Endothelial cell (in vitro differentiated cells): ENCODE measurements around the gene UFM1. TPM values are rescaled to one million over a fixed set of nuclear protein-coding genes. Genes with fewer than 3 reads are reported as not detected.

Experiments used
- DNase-seq: peaks from one replicate; pipeline ENCODE4 v3.0.0; 2021; ENCODE audit warnings: low spot score
- H3K27ac Mint-ChIP-seq: one replicate; pipeline ENCODE4 v1.8.0; 2021; ENCODE audit warnings: mixed read lengths, inconsistent platforms; ENCODE audit not compliant: unreplicated experiment
- H3K27me3 Mint-ChIP-seq: one replicate; pipeline ENCODE4 v1.8.0; 2021; ENCODE audit warnings: mild to moderate bottlenecking, moderate library complexity, mixed read lengths, inconsistent platforms; ENCODE audit not compliant: unreplicated experiment
- H3K36me3 Mint-ChIP-seq: one replicate; pipeline ENCODE4 v1.8.0; 2021; ENCODE audit warnings: mild to moderate bottlenecking, low read depth, mixed read lengths, inconsistent platforms; ENCODE audit not compliant: unreplicated experiment
- H3K4me1 Mint-ChIP-seq: one replicate; pipeline ENCODE4 v1.8.0; 2021; ENCODE audit warnings: mild to moderate bottlenecking, mixed read lengths, inconsistent platforms; ENCODE audit not compliant: unreplicated experiment
- H3K4me3 Mint-ChIP-seq: one replicate; pipeline ENCODE4 v1.8.0; 2021; ENCODE audit warnings: mild to moderate bottlenecking, mixed read lengths, inconsistent platforms; ENCODE audit not compliant: unreplicated experiment
- H3K9me3 Mint-ChIP-seq: one replicate; pipeline ENCODE4 v1.8.0; 2021; ENCODE audit warnings: mixed read lengths, inconsistent platforms; ENCODE audit not compliant: unreplicated experiment
- total RNA-seq: library from RNA; stranded (reverse); fragmentation: NEBNext Ultra II Directional; extraction: Animal tissue kit (Norgen Biotek cat#: 25700); gene quantifications from one replicate; pipeline ENCODE4 v1.2.1, GENCODE V29; 2021; ENCODE audit not compliant: unreplicated experiment
- TF ChIP-seq, protein P1 (sequence below): fragments of 200-600 bp; sonication (generic); IDR thresholded peaks from one replicate; pipeline ENCODE4 v1.5.0; 2021; ENCODE audit warnings: antibody characterized with exemption; ENCODE audit not compliant: unreplicated experiment

UFM1 gene
- total RNA-seq, 1 donor from 2014 or later = 44.4 TPM

DNA sequence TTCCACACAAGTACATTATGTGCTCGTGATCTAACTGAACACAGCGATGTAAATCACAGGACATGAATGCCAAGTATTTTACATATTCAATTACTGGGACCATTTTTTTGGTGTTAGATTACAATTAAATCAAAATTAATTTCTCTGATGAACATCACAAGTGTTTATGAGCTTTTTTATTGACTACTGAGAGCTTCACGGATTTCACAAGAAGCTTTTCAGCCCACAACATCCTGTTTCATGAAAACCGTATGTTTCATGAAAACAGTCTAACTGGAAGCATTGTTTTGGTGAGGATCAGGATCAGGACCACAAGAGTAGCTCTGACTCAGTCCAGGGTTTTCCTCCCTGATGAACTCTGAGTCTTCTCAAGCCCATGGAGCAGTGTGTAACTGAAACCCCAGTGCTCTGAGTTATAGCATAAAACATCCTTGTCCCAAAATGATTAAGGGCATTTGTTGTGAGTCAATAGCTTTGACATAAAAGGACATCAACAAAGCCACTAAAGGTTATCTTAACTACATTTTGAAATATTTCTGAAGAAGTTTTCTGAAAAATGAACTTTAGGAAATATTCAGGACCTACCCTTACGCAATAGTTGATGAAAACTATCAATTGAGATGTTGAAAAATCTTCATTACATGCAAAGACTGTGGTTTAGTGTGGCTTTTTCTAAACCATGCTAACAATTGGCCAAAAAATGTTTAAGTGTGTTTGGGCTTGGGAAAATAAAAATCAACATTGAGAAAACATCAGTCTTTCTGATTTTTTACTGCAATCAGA is 49.3 kb downstream of the UFM1 start:
- Mint-ChIP-seq H3K4me3 (no peak overlapping the region), H3K4me1 (no peaks in the 10 kb centered on the region), H3K27ac (no peak overlapping the region), H3K9me3 (no peaks in the 10 kb centered on the region), H3K27me3 (no peaks in the 10 kb centered on the region), H3K36me3 (no peaks in the 10 kb centered on the region)
- no peak for DNase-seq
- TF ChIP-seq, protein P1, sequence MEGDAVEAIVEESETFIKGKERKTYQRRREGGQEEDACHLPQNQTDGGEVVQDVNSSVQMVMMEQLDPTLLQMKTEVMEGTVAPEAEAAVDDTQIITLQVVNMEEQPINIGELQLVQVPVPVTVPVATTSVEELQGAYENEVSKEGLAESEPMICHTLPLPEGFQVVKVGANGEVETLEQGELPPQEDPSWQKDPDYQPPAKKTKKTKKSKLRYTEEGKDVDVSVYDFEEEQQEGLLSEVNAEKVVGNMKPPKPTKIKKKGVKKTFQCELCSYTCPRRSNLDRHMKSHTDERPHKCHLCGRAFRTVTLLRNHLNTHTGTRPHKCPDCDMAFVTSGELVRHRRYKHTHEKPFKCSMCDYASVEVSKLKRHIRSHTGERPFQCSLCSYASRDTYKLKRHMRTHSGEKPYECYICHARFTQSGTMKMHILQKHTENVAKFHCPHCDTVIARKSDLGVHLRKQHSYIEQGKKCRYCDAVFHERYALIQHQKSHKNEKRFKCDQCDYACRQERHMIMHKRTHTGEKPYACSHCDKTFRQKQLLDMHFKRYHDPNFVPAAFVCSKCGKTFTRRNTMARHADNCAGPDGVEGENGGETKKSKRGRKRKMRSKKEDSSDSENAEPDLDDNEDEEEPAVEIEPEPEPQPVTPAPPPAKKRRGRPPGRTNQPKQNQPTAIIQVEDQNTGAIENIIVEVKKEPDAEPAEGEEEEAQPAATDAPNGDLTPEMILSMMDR = no peak

DNA sequence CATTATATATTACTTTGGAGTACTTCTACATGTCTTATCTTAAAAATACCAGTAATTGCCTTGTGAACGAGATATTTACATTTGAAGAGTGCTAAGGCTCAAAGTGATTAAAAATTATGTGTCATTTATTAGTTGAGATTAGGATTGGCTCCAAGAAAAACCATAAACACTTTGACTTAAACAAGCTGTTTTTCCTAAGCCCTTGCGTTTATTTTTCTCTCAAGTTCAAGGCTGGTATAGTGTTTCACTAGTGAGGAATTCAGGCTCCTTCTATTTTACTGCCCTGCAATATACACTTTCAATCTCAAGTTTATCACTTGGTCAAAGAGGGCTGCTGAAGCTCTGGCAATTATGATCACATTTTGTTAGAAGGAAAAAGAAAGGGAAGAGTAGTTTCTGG is 49.9 kb downstream of the UFM1 start:
- no peak overlapping the region for H3K4me3 Mint-ChIP-seq
- no peaks in the 10 kb centered on the region for H3K27me3 Mint-ChIP-seq
- H3K36me3 Mint-ChIP-seq = no peaks in the 10 kb centered on the region
- DNase-seq = no peak
- no peaks in the 10 kb centered on the region for H3K4me1 Mint-ChIP-seq
- no peaks in the 10 kb centered on the region for H3K9me3 Mint-ChIP-seq
- TF ChIP-seq, protein P1 = no peak
- H3K27ac Mint-ChIP-seq = no peak overlapping the region

DNA sequence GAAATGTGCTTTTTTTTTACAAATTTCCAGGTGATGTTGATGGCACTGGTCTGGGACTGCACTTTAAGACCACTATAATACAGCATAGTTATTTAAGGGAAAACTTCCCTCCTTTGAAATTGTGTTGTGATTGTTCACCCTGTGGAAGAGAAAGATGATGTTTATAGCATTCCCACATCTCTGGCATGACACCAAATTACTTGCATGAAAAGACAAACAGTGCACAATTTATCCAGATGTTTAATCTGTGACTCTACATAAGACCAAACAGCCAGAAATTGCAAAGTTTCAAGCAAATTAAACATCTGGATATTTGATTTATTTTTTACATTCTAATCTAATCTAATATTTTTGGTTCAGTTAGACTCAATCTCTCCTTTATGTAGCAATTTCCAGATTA is 51.6 kb downstream of the UFM1 start:
- Mint-ChIP-seq H3K36me3 (no peaks in the 10 kb centered on the region), H3K27ac (no peak overlapping the region), H3K4me1 (no peaks in the 10 kb centered on the region), H3K27me3 (no peaks in the 10 kb centered on the region), H3K4me3 (no peak overlapping the region), H3K9me3 (no peaks in the 10 kb centered on the region)
- TF ChIP-seq, protein P1 = no peak
- no peak for DNase-seq

DNA sequence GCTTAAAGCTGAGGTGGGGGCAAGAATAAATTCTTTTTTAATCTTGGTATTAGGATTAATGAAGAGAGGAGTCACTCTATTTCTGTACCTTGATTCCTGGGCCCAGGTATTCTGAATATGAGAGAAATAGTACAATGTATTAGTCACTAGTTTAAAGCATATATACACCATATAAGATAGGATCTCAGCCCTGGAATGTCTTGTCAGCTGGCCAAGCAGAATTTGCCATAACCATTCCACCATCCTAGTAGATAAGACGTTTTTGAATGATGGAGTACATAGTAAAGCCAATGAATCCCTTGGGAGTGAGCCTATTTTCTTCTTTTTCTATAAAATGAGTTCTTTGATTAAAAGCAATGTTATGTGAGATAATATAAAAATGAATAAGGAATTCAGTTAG is 55.6 kb downstream of the UFM1 start:
- Mint-ChIP-seq H3K27me3 (no peaks in the 10 kb centered on the region), H3K9me3 (no peaks in the 10 kb centered on the region), H3K36me3 (no peaks in the 10 kb centered on the region)

DNA sequence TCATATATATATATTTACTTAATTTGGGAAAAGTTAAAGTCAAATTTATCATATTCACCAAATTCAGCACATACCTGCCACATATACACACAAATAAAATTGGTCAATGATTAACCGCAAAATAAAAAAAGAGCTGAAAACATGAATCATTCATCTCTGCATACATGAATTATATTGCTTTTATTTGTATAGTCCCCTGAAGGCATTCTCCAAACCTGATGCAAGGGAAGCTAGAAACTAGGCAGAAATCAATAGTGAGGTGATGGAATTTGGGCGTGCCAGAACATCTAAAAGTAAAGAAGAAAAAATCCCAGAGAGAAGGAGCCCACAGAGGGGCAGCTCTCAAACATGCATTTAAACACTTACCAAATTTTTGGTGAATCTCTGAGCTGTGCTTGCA is 60.1 kb downstream of the UFM1 start:
- TF ChIP-seq, protein P1 = no peak

More for the DNA sequence above, 55.6 kb downstream of the UFM1 start:
- Mint-ChIP-seq H3K4me3 (no peak overlapping the region), H3K27ac (no peak overlapping the region), H3K4me1 (no peaks in the 10 kb centered on the region)
- no peak for DNase-seq
- TF ChIP-seq, protein P1 = no peak

More for the DNA sequence above, 60.1 kb downstream of the UFM1 start:
- no peak overlapping the region for H3K27ac Mint-ChIP-seq
- H3K9me3 Mint-ChIP-seq = no peaks in the 10 kb centered on the region
- H3K27me3 Mint-ChIP-seq = no peaks in the 10 kb centered on the region
- H3K4me1 Mint-ChIP-seq = no peaks in the 10 kb centered on the region
- DNase-seq = no peak
- no peaks in the 10 kb centered on the region for H3K36me3 Mint-ChIP-seq
- H3K4me3 Mint-ChIP-seq = no peak overlapping the region
